Left hindlimb (tissue), 1 donor: ENCODE data around the gene PCDHA7.
"Not testable (repeated sequence)": the region's sequence is repeated elsewhere in the genome, so short reads cannot be mapped to it uniquely, and the experiment has no call there.

Source experiments
- DNase-seq: peaks from one replicate; pipeline ENCODE4 v3.0.0-alpha.2; 2018

Gene PCDHA7

DNA sequence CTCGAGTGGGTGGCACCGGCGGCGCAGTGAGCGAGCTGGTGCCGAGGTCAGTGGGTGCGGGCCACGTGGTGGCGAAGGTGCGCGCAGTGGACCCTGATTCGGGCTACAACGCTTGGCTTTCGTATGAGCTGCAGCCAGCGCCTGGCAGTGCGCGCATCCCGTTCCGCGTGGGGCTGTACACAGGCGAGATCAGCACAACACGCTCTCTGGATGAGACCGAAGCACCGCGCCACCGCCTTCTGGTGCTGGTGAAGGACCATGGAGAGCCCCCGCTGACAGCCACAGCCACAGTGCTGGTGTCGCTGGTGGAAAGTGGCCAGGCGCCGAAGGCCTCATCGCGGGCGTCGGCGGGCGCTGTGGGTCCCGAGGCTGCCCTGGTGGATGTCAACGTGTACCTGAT is 10.6 kb upstream of the PCDHA7 start:
- DNase-seq, result no peak

DNA sequence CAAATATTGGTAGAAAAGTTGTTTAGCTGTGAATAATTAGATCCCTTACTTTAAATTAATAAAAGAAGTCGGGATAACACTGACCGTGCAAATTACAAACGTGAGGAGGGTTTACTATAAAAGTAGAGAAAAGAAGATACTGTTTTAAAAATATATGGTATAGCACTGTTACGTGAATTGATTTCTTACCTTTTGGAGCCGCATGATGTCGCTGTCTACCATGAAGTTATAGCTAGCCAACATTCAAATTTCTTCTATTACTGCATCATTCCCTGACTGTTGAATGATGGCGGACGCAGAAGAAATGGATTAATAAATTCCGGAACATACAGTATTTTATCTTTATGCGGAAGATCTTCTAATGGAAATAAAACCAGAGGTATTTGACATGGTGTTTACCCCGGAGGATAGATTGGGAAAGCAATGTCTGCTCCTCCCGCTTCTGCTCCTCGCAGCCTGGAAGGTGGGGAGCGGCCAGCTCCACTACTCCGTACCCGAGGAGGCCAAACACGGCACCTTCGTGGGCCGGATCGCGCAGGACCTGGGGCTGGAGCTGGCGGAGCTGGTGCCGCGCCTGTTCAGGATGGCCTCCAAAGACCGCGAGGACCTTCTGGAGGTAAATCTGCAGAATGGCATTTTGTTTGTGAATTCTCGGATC is 6.2 kb upstream of the PCDHA7 start, which contains the start of gene PCDHA6:
TSS of gene PCDHA6 (plus strand) at position 257 of the 658 bp plus-strand sequence. CDS start at position 389, 132 bp downstream.
- no peak for DNase-seq

DNA sequence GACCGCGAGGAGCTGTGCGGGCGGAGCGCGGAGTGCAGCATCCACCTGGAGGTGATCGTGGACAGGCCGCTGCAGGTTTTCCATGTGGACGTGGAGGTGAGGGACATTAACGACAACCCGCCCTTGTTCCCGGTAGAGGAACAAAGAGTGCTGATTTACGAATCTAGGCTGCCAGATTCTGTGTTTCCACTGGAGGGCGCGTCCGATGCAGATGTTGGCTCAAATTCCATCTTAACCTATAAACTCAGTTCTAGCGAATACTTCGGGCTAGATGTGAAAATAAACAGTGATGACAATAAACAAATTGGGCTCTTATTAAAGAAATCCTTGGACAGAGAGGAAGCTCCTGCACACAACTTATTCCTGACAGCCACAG is 5.7 kb upstream of the PCDHA7 start:
- DNase-seq, result no peak

DNA sequence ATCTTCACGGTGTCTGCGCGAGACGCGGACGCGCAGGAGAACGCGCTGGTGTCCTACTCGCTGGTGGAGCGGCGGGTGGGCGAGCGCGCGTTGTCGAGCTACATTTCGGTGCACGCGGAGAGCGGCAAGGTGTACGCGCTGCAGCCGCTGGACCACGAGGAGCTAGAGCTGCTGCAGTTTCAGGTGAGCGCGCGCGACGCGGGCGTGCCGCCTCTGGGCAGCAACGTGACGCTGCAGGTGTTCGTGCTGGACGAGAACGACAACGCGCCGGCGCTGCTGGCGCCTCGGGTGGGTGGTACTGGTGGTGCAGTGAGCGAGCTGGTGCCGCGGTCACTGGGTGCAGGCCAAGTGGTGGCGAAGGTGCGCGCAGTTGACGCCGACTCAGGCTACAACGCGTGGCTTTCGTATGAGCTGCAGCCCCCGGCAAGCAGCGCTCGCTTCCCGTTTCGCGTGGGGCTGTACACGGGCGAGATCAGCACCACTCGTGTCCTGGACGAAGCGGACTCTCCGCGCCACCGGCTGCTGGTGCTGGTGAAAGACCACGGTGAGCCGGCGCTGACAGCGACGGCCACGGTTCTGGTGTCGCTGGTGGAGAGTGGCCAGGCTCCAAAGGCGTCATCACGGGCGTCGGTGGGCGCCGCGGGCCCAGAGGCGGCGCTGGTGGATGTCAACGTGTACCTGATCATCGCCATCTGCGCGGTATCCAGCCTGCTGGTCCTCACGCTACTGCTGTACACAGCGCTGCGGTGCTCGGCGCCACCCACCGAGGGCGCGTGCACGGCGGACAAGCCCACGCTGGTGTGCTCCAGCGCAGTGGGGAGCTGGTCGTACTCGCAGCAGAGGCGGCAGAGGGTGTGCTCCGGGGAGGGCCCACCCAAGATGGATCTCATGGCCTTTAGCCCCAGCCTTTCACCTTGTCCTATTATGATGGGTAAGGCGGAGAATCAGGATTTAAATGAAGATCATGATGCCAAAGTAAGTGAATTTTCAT is 4.3 kb upstream of the PCDHA7 start:
- not testable (repeated sequence) for DNase-seq

DNA sequence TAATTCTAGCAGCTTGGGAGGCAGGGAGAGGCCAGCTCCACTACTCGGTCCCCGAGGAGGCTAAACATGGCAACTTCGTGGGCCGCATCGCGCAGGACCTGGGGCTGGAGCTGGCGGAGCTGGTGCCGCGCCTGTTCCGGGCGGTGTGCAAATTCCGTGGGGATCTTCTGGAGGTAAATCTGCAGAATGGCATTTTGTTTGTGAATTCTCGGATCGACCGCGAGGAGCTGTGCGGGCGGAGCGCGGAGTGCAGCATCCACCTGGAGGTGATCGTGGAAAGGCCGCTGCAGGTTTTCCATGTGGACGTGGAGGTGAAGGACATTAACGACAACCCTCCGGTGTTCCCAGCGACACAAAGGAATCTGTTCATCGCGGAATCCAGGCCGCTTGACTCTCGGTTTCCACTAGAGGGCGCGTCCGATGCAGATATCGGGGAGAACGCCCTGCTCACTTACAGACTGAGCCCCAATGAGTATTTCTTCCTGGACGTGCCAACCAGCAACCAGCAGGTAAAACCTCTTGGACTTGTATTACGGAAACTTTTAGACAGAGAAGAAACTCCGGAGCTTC is 455 bp downstream of the PCDHA7 start:
- not testable (repeated sequence) for DNase-seq

DNA sequence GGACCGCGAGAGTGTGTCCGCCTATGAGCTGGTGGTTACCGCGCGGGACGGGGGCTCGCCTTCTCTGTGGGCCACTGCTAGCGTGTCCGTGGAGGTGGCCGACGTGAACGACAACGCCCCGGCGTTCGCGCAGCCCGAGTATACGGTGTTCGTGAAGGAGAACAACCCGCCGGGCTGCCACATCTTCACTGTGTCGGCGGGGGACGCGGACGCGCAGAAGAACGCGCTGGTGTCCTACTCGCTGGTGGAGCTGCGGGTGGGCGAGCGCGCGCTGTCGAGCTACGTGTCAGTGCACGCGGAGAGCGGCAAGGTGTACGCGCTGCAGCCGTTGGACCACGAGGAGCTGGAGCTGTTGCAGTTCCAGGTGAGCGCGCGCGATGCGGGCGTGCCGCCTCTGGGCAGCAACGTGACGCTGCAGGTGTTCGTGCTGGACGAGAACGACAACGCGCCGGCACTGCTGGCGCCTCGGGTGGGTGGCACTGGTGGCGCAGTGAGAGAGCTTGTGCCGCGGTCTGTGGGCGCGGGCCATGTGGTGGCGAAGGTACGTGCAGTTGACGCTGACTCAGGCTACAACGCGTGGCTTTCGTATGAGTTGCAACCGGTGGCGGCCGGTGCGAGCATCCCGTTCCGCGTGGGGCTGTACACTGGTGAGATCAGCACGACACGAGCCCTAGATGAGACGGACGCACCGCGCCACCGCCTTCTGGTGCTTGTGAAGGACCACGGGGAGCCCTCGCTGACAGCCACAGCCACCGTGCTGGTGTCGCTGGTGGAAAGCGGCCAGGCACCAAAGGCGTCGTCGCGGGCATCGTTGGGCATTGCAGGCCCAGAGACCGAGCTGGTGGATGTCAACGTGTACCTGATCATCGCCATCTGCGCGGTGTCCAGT is 1.8 kb downstream of the PCDHA7 start:
- DNase-seq, result no peak

DNA sequence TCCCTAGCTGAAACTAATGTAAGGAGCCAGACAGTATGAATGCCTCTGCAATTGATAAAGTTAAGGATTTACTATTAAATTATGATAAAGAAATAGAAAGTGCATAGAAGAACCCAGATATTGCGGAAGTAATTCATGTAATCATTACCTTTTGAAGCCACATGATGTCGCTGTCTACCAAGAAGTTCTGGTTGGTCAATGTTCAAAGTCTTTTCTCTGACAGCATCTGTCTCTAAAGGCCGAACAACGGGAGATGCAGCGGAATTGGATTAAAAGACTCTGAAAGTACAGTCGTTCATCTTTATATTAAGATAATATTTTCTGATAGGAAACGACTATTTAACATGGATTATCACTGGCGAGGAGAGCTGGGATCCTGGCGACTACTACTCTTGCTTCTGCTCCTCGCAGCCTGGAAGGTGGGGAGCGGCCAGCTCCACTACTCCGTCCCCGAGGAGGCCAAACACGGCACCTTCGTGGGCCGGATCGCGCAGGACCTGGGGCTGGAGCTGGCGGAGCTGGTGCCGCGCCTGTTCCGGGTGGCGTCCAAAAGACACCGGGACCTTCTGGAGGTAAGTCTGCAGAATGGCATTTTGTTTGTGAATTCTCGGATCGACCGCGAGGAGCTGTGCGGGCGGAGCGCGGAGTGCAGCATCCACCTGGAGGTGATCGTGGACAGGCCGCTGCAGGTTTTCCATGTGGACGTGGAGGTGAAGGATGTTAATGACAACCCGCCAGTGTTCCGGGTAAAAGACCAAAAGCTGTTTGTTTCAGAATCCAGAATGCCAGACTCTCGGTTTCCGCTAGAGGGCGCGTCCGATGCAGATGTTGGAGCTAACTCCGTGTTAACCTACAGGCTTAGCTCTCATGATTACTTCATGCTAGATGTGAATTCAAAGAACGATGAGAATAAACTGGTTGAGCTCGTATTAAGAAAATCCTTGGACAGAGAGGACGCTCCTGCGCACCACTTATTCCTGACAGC is 7.2 kb downstream of the PCDHA7 start, which contains the start of gene PCDHA8:
TSS of gene PCDHA8 (plus strand) at position 210 of the 985 bp plus-strand sequence. CDS start at position 345, 135 bp downstream.
- no peak for DNase-seq

DNA sequence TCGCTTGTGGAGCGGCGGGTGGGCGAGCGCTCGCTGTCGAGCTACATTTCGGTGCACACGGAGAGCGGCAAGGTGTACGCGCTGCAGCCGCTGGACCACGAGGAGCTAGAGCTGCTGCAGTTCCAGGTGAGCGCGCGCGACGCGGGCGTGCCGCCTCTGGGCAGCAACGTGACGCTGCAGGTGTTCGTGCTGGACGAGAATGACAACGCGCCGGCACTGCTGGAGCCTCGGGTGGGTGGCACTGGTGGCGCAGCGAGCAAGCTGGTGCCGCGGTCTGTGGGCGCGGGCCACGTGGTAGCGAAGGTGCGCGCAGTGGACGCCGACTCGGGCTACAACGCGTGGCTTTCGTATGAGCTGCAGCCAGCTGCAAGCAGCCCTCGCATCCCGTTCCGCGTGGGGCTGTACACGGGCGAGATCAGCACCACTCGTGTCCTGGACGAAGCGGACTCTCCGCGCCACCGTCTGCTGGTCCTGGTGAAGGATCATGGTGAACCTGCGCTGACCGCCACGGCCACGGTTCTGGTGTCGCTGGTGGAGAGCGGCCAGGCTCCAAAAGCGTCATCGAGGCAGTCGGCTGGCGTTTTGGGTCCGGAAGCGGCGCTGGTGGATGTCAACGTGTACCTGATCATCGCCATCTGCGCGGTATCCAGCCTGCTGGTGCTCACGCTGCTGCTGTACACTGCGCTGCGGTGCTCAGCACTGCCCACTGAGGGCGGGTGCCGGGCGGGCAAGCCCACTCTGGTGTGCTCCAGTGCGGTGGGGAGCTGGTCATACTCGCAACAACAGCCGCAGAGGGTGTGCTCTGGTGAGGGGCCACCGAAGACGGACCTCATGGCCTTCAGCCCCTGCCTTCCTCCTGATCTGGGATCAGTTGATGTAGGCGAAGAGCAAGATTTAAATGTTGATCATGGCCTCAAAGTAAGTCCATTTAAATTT is 9.0 kb downstream of the PCDHA7 start:
- no peak for DNase-seq

DNA sequence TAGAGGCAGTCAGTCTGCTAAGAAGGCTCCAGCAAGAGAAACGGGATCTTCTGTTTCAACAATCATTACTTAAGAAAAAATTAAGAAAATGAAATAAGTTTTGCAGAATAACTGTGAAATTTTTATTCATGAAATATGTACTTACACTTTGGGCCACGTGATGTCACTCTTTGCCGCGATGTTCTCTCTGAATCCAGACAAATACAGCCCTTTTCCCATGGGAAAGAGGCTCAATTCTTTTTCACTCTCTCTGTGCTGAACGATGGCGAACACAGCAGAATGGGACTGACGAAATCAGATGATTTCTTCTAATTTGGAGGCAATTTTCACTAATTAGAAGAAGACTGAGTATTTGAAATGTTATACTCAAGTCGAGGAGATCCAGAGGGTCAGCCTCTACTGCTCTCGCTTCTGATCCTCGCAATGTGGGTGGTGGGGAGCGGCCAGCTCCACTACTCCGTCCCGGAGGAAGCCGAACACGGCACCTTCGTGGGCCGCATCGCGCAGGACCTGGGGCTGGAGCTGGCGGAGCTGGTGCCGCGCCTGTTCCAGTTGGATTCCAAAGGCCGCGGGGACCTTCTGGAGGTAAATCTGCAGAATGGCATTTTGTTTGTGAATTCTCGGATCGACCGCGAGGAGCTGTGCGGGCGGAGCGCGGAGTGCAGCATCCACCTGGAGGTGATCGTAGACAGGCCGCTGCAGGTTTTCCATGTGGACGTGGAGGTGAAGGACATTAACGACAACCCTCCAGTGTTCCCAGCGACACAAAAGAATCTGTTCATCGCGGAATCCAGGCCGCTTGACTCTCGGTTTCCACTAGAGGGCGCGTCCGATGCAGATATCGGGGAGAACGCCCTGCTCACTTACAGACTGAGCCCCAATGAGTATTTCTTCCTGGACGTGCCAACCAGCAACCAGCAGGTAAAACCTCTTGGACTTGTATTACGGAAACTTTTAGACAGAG is 14.4 kb downstream of the PCDHA7 start, which contains the start of gene PCDHA9:
TSS of gene PCDHA9 (plus strand) at position 244 of the 964 bp plus-strand sequence. CDS start at position 358, 114 bp downstream.
- DNase-seq, result not testable (repeated sequence)

DNA sequence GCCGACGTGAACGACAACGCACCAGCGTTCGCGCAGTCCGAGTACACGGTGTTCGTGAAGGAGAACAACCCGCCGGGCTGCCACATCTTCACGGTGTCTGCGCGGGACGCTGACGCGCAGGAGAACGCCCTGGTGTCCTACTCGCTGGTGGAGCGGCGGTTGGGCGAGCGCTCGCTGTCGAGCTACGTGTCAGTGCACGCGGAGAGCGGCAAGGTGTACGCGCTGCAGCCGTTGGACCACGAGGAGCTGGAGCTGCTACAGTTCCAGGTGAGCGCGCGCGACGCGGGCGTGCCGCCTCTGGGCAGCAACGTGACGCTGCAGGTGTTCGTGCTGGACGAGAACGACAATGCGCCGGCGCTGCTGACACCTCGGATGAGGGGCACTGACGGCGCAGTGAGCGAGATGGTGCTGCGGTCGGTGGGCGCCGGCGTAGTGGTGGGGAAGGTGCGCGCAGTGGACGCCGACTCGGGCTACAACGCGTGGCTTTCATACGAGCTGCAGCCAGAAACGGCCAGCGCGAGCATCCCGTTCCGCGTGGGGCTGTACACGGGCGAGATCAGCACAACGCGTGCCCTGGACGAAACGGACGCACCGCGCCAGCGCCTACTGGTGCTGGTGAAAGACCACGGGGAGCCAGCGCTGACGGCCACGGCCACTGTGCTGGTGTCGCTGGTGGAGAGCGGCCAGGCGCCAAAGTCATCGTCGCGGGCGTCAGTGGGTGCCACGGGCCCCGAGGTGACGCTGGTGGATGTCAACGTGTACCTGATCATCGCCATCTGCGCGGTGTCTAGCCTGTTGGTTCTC is 16.0 kb downstream of the PCDHA7 start:
- not testable (repeated sequence) for DNase-seq

DNA sequence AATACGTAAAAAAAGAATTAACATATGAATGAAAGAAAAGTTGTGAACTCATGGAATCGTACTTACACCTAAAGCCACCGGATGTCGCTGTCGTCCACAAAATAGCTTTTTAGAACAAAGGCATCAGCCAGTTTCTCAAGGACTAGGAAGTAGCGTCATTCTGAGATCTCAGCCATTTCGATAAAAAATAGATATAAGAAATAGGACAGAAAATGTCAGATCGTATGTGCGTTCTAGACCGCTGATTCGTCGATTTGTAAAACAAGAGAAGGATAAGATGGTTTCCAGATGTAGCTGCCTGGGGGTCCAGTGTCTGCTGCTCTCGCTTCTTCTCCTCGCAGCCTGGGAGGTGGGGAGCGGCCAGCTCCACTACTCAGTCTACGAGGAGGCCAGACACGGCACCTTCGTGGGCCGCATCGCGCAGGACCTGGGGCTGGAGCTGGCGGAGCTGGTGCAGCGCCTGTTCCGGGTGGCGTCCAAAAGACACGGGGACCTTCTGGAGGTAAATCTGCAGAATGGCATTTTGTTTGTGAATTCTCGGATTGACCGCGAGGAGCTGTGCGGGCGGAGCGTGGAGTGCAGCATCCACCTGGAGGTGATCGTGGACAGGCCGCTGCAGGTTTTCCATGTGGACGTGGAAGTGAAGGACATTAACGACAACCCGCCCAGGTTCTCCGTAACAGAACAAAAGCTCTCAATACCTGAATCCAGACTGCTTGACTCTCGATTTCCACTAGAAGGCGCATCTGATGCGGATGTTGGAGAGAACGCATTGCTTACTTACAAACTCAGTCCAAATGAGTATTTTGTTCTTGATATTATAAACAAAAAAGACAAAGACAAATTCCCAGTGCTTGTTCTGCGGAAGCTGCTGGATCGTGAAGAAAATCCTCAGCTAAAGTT is 22.0 kb downstream of the PCDHA7 start, which contains the start of gene PCDHA10:
TSS of gene PCDHA10 (plus strand) at position 126 of the 903 bp plus-strand sequence. CDS start at position 278, 152 bp downstream.
- no peak for DNase-seq

DNA sequence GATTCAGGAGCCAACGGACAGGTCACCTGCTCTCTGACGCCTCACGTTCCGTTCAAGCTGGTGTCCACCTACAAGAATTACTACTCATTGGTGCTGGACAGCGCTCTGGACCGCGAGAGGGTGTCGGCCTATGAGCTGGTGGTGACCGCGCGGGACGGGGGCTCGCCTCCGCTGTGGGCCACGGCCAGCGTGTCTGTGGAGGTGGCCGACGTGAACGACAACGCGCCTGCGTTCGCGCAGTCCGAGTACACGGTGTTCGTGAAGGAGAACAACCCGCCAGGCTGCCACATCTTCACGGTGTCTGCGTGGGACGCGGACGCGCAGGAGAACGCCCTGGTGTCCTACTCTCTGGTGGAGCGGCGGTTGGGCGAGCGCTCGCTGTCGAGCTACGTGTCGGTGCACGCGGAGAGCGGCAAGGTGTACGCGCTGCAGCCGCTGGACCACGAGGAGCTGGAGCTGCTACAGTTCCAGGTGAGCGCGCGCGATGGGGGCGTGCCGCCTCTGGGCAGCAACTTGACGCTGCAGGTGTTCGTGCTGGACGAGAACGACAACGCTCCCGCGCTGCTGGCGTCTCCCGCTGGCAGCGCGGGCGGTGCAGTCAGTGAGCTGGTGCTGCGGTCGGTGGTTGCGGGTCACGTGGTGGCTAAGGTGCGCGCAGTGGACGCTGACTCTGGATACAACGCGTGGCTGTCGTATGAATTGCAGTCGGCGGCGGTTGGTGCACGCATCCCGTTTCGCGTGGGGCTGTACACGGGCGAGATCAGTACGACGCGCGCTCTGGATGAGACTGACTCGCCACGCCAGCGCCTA is 23.3 kb downstream of the PCDHA7 start:
- no peak for DNase-seq

DNA sequence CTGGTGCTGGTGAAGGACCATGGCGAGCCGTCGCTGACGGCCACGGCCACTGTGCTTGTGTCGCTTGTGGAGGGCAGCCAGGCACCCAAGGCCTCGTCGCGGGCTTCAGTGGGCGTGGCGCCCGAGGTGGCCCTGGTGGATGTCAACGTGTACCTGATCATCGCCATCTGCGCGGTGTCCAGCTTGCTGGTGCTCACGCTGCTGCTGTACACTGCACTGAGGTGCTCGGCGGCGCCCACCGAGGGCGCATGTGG is 23.8 kb downstream of the PCDHA7 start:
- DNase-seq, result no peak

DNA sequence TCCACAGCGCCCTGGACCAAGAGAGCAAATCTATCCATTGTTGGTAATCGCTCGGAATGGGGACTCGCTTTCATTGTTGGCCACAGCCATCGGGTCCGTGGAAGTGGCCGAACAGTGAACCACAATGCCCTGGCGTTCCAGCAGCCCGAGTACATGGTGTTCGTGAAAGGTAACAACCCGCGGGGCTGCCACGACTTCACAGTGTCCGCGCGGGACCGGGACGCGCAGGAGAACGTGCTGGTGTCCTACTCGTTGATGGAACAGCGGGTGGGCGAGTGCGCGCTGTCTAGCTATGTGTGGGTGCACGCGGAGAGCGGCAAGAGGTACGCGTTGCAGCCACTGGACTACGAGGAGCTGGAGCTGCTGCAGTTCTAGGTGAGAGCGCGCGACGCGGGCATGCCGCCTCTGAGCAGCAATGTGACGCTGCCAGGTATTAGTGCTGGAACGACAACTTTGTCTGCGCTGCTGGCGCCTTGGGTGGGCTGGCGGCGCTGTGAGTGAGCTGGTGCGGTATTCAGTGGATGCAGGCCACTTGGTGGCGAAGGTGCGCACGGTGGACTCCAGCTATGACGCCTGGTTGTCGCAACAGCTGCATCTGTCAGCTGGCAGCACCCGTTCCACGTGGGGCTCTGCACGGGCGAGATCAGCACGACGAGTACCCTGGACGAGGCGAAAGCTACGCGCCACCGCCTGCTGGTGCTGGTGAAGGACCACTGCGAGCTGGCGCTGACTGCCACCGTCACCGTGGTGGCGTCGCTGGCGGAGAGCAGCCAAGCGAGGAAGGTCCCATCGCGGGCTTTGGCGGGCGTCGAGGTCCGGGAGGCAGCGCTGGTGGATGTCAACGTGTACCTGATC is 28.6 kb downstream of the PCDHA7 start:
- DNase-seq, result no peak
